ENCODE results near the gene CXCL16. TPM values are rescaled to one million over a fixed set of nuclear protein-coding genes. Genes with fewer than 3 reads are reported as not detected.

Gene CXCL16
- total RNA-seq, 1 experiment from 2014 or later: 4.5 TPM

- Histone ChIP-seq H3K27me3 (ENCODE audit: insufficient read depth, low read length) (peaks cover 35% of the 10 kb centered on the region), H2BK15ac (ENCODE audit: low read depth, low read length) (no peak overlapping the region), H3K27ac (ENCODE audit: insufficient read length, low read depth, low read length) (no peak overlapping the region), H3K79me2 (ENCODE audit: insufficient read depth, low read length) (no peaks in the 10 kb centered on the region), H3T11ph (ENCODE audit: low read length) (no peak overlapping the region), H4K8ac (replicated peaks; ENCODE audit: insufficient read length, low read depth, low read length) (no peak overlapping the region), H2BK120ac (ENCODE audit: low read depth, low read length, poor library complexity, severe bottlenecking) (no peak overlapping the region), H2BK12ac (ENCODE audit: insufficient read length, low read depth, low read length) (no peak overlapping the region), H2AK5ac (ENCODE audit: insufficient read length, low read length) (no peak overlapping the region), H2AFZ (ENCODE audit: low read length) (no peak overlapping the region), H3K9ac (ENCODE audit: extremely low read depth, insufficient read length, low read length) (no peak overlapping the region), H3K4ac (ENCODE audit: low read depth, low read length) (no peak overlapping the region), H3K18ac (ENCODE audit: insufficient read length, low read depth, low read length) (no peak overlapping the region), H4K20me1 (ENCODE audit: control insufficient read depth, insufficient read depth, insufficient read length) (no peaks in the 10 kb centered on the region), H3K4me2 (ENCODE audit: insufficient read depth, insufficient read length, low read length) (no peak overlapping the region), H4K91ac (ENCODE audit: insufficient read length, low read depth, low read length) (no peak overlapping the region), H3K4me1 (ENCODE audit: insufficient read depth, low read length) (no peaks in the 10 kb centered on the region), H3K9me3 (ENCODE audit: control insufficient read depth, low read depth, low read length) (no peaks in the 10 kb centered on the region), H2BK20ac (ENCODE audit: low read depth, low read length, poor library complexity, severe bottlenecking) (no peak overlapping the region), H3K14ac (ENCODE audit: insufficient read depth, low read length) (no peak overlapping the region), H3K56ac (ENCODE audit: insufficient read length, low read depth, low read length) (no peak overlapping the region), H4K5ac (ENCODE audit: insufficient read length, low read depth, low read length) (no peak overlapping the region), H3K79me1 (ENCODE audit: insufficient read depth, low read depth, low read length, poor library complexity, severe bottlenecking) (no peaks in the 10 kb centered on the region), H2BK5ac (ENCODE audit: insufficient read length, low read length) (no peak overlapping the region), H3K23ac (ENCODE audit: insufficient read length, low read depth, low read length) (no peak overlapping the region), H3K23me2 (ENCODE audit: insufficient read length, low read depth, low read length, poor library complexity, severe bottlenecking) (peaks cover 11% of the 10 kb centered on the region)
- H3K4me1 Mint-ChIP-seq: peaks cover 26 to 32% of the 10 kb centered on the region in 2 experiments
- peaks cover 82% of the 10 kb centered on the region for H3K27me3 Mint-ChIP-seq (ENCODE audit: low read depth)
- no peaks in the 10 kb centered on the region for H3K9me3 Mint-ChIP-seq
- peaks cover 0 to 3% (median 0%) of the 10 kb centered on the region in 3 experiments; a peak in 1 of 7 replicates for H3K36me3 Mint-ChIP-seq (ENCODE audit: insufficient read depth in 1 of 3, low read depth in 3 of 3)
- no peak overlapping the region; a peak in 1 of 5 replicates for H3K4me3 Mint-ChIP-seq
- no peak for TF ChIP-seq CTCF (conservative IDR thresholded peaks at IDR 0.05)
- no peak for DNase-seq
- H3K27ac Mint-ChIP-seq: no peak overlapping the region; a peak in 1 of 7 replicates
- no CpG with 5 or more reads among the region's 10 CpGs for WGBS (ENCODE audit: extremely low coverage, insufficient read length, low lambda C conversion rate)
Measured at GRCh38 chr17:4742629-4743028, 2.9 kb upstream of the CXCL16 start.

Data from H9 (cell line).